Activated CD4-positive, alpha-beta T cell treated with anti-CD3 and anti-CD28 coated beads, Interleukin-2, amount 50 U/mL, for 1 hour (primary cell): ENCODE results near the gene CEP120.
"Not testable (repeated sequence)": the region's sequence is repeated elsewhere in the genome, so short reads cannot be mapped to it uniquely, and the experiment has no call there.

Source experiments
- DNase-seq: peaks from one replicate; pipeline ENCODE4 v3.0.0-alpha.2; 2020

CEP120 gene

GRCh38 chr5:123438244-123438643 is 15.0 kb upstream of the CEP120 start:
- DNase-seq = no peak

- no peak for DNase-seq
Observed at GRCh38 chr5:123436201-123436600, 13.0 kb upstream of the CEP120 start.

- no peak for DNase-seq
Observed at GRCh38 chr5:123434796-123435195, 11.6 kb upstream of the CEP120 start.

GRCh38 chr5:123433596-123433995 is 10.4 kb upstream of the CEP120 start:
- DNase-seq = no peak

- not testable (repeated sequence) for DNase-seq
Observed at GRCh38 chr5:123430441-123430840, 7.2 kb upstream of the CEP120 start.

GRCh38 chr5:123429993-123430392 is 6.8 kb upstream of the CEP120 start:
- DNase-seq = no peak

- no peak for DNase-seq
Observed at GRCh38 chr5:123429221-123429954, 6.2 kb upstream of the CEP120 start.

- DNase-seq = no peak
Observed at GRCh38 chr5:123428521-123429220, 5.5 kb upstream of the CEP120 start.

GRCh38 chr5:123427281-123427680 is 4.1 kb upstream of the CEP120 start:
- DNase-seq = no peak

- DNase-seq = no peak
Observed at GRCh38 chr5:123425431-123425830, 2.2 kb upstream of the CEP120 start.

GRCh38 chr5:123422433-123423277 is 548 bp downstream of the CEP120 start:
- no peak for DNase-seq

GRCh38 chr5:123421773-123422172 is 1.4 kb downstream of the CEP120 start:
- no peak for DNase-seq

GRCh38 chr5:123414974-123415373 is 8.2 kb downstream of the CEP120 start:
- no peak for DNase-seq

- DNase-seq = no peak
Observed at GRCh38 chr5:123412206-123412605, 11.0 kb downstream of the CEP120 start.

GRCh38 chr5:123401999-123402398 is 21.2 kb downstream of the CEP120 start:
- not testable (repeated sequence) for DNase-seq

GRCh38 chr5:123401320-123401719 is 21.9 kb downstream of the CEP120 start:
- DNase-seq = no peak

GRCh38 chr5:123400870-123401291 is 22.3 kb downstream of the CEP120 start:
- DNase-seq = not testable (repeated sequence)

GRCh38 chr5:123398058-123398733 is 25.0 kb downstream of the CEP120 start:
- no peak for DNase-seq

GRCh38 chr5:123397538-123397937 is 25.7 kb downstream of the CEP120 start:
- DNase-seq = no peak

- no peak for DNase-seq
Observed at GRCh38 chr5:123391009-123391408, 32.2 kb downstream of the CEP120 start.

GRCh38 chr5:123389794-123390193 is 33.4 kb downstream of the CEP120 start:
- no peak for DNase-seq

GRCh38 chr5:123387313-123387712 is 35.9 kb downstream of the CEP120 start:
- DNase-seq = no peak

- no peak for DNase-seq
Observed at GRCh38 chr5:123382252-123382651, 41.0 kb downstream of the CEP120 start.
